NCI-H526 treated with DMSO at 0.1 percent for 48 hours (cell line): ENCODE results near the gene PRPSAP2.

Experiments used
- DNase-seq: peaks from one replicate; lab custom pipeline; 2025; lab: John Stamatoyannopoulos, UW

The PRPSAP2 gene

GRCh38 chr17:18962494-18962815 lies 104.5 kb downstream of the PRPSAP2 start:
- no peak for DNase-seq

GRCh38 chr17:18963126-18964017 lies 105.4 kb downstream of the PRPSAP2 start:
- no peak for DNase-seq

- no peak for DNase-seq
Measured at GRCh38 chr17:18964018-18964351, 106.1 kb downstream of the PRPSAP2 start.

GRCh38 chr17:18964550-18964949 lies 106.6 kb downstream of the PRPSAP2 start:
- no peak for DNase-seq

DNA sequence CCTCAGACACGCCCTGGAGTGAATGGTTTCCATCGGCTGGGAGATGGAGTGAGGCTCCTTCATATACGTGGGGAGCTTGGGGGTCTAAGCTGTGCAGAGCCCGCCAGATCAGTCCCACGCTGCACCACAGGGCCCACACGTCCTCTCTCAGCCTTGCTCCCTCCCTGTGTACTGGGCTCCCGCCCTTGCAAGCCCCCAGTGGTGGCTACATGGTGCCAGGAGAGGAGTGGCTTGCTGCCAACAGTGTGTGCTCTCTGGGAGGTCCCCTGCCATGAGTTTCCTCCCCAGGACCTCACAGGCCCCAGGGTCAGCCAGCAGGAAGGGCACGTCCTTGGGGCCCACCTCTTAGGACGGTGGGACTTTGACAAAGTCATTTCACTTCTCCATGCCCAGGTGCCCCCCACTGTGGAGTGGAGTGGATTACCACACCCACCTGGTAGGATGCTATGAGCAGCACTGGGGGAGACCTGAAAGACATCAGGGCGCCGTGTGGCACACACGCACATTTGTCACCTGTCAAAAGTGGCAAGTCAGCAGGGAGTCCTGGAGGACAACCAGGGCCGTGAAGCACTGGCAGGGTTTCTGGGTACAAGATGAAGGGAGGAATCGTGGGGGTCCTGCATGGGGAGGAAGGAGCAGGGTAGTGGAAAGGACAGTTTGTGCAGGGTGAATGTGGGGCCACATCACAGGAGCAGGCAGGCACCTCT lies 107.8 kb downstream of the PRPSAP2 start:
- no peak for DNase-seq

- no peak for DNase-seq
Measured at GRCh38 chr17:18966831-18967624, 109.1 kb downstream of the PRPSAP2 start.

DNA sequence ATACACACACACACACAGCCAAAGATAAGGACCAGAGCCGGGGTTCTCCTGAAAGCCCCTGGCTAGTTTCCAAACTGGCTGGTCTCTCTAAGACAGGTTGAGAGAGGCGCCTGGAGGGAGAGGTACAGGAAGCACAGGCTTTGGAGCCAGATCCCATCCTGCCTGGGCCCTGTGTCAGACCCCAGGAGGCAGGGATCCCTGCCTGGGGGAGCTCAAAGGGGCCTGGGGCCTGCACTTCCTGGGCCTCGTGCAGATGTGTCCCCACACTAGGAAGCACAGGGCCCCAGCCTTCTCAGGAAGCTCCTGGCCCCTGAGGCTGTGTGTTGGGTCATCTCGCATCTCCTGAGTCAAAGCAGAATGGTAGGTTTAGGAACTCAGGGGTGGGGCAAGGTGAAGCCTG lies 110.0 kb downstream of the PRPSAP2 start:
- no peak for DNase-seq

- DNase-seq = no peak
Measured at GRCh38 chr17:18968345-18968744, 110.4 kb downstream of the PRPSAP2 start.

DNA sequence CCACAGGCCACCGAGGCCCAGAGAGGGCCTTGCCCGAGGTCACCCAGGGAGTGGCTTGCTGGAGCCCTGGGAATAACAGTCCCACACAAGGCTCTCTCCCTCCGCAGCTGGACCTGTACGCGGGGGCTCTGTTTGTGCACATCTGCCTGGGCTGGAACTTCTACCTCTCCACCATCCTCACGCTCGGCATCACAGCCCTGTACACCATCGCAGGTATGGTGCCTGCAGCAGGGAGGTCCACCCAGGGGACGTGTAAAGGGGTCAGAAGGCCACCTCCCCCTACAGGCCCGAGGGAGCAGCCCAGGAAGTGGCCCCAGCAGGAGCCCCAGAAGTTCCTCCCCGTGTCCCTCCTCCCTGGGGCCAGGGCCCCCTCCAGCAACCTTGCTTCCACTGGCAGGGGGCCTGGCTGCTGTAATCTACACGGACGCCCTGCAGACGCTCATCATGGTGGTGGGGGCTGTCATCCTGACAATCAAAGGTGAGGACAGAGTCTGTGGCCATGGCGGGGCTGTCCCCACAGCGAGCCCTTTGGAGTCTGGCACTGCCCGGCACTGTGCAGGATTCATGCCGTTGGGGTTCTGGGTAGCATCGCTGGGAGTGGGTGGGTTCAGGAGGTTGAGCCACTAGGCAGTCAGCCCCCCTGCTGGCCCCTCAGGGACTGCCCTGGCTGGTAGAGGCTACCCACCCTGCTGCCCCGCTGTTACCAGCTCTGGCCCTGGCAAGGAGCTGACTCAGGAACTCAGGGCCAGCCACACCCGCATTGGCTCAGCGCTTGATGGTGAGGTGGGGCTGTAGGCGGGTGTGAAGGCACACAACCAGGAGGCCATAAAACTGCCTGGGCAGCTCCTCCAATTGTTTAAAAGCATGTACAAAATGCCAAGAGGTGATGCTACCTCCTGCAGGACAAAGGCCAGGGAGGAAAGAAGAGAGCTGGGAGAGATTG lies 111.3 kb downstream of the PRPSAP2 start:
- DNase-seq = no peak

DNA sequence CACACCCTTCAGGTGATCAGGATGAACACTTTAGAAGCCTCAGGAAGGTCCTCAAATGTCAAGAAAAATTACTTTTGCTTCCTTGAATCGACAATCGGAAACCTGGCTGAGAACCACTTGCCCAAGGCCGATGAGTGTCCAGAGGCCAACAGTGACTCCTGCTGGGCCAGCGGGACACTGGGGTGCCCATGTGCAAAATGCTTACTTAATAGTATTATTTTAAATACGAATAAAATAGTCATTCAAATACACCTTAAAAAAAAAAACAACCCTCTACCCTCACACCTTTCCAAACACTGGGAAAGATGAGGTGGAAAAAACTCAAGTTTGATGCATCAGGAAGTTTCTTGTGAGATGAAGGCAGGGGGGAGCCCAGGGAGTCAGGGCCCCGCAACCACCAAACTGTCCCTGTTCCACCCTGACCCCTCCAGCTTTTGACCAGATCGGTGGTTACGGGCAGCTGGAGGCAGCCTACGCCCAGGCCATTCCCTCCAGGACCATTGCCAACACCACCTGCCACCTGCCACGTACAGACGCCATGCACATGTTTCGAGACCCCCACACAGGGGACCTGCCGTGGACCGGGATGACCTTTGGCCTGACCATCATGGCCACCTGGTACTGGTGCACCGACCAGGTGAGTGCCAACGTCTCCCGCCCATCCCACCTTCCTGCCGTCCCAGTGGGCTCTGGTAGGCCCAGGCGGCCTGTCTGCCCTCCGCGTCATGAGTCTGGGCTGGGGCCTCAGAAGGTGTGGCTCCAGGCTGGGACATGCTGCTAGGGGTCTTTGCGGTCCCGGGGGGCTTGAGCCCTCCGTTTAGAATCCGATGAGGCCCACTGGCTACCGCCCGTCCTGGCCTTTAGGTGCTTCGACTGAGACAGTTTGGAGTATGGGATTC lies 112.9 kb downstream of the PRPSAP2 start:
- no peak for DNase-seq

- no peak for DNase-seq
Measured at GRCh38 chr17:18971801-18972200, 113.9 kb downstream of the PRPSAP2 start.

- DNase-seq = no peak
Measured at GRCh38 chr17:18974407-18975149, 116.6 kb downstream of the PRPSAP2 start.

DNA sequence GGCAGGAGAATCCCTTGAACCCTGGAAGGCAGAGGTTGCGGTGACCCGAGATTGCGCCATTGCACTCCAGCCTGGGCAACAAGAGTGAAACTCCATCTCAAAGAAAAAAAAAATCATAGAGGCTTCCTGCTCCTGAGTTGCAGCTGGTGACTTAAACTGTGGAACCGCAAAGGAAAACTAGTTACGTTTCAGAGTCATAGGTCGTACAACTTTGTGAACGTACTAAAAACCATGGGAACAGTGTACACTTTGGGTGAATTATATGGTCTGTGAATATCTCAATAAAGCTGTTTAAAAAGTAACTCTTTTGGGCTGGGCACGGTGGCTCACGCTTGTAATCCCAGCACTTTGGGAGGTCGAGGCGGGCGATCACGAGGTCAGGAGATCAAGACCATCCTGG lies 117.7 kb downstream of the PRPSAP2 start:
- DNase-seq = no peak

DNA sequence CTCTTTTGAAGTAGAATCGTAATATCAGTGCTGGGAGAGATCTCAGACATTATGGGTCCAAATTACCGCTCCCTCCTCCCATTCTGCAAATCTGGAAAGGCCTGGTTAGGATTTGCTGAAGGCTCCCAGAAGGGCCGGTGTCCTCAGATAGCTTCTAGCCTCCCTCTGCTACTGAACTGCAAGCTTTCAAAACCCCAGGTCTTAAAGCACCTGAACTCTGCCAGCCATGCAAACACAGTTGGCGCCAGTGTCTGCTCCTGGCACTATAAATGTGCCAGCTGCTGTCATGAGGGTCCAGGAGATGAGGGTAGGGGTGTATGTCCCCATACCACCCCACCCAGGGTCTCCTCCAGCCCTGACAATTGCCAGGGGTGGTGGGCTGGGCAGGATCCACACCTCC lies 118.3 kb downstream of the PRPSAP2 start:
- no peak for DNase-seq

DNA sequence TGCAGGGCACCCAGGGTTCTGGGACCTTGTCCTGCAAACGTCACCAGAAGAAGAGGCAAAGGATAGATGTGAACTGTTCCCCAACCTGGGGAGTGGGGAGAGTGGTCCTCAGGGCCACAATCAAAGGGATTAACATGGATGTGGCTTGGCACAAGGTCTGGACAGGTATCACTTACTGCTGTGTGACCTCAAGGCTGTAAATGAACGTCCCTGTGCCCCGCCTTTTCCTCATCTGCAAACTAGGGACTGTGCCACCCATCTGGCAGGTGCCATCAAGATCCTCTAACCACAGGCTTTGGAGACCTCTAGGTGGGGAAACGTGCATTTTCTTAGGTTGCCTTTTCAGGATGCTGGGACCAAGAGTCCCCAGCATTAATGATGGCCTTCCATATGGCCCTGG lies 119.1 kb downstream of the PRPSAP2 start:
- DNase-seq = no peak

DNA sequence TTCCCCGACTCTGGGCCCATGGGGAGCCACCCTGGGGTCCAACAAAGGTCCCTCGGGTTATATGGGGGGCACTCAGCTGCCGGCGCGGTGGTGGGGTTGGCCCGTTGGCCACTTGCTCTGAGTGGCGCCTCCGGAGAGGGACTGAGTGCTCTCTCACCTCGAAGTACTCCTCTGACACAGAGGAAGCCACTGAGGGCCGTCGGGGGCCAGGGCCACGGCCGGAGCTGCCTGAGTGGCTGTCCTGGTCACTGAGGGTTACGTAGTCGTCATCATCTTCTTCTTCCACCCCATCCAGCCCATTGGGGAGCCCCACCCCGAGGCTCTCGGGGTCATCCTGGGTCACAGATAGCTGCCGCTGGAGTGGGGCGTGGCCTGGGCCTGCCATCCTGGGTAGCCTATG lies 119.7 kb downstream of the PRPSAP2 start:
- no peak for DNase-seq

DNA sequence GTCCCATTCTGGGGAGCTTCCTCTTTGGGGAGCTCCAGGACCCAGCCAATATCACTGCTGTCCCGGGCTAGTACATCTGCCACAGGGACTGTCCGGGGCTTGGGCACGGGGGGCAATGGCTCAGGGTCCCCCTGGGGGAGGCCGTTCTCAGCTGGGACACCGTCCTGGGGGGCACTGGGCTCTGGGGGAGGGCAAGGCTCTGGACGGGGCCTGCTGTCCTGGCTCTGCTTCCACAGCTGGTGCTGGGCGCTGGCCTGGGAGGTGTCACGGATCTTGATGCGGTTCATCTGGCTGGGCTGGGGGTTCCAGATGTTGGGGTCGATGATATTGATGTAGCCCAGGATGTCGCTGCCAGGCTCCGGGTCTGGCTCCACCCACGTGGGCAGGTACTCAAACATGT lies 120.1 kb downstream of the PRPSAP2 start:
- no peak for DNase-seq

DNA sequence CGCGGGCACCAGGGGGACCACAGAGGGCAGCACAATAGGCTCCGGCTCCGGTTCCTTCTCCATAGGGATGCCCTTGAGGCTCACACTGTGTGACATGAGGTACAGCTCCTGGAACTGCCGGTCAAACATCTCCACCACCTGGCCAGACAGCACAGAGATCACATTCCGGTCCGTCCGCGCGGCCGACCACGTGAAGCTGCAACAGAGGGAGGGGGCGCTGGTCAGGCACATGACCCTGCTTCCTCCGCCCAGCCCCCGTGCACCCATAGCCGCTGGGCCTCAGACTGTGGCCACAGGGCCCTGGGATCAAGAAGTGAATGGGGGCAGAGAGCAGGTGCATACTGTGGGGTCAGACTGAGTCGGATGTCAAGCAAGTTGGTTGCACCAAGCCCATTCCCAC lies 120.7 kb downstream of the PRPSAP2 start:
- no peak for DNase-seq
